ENCODE measurements around the gene ELOVL2.
A peak's percentile ranks its signal among the peaks of the same experiment; 100 is the strongest.
"Not testable (repeated sequence)": the region's sequence is repeated elsewhere in the genome, so short reads cannot be mapped to it uniquely, and the experiment has no call there.

The ELOVL2 gene, protein sequence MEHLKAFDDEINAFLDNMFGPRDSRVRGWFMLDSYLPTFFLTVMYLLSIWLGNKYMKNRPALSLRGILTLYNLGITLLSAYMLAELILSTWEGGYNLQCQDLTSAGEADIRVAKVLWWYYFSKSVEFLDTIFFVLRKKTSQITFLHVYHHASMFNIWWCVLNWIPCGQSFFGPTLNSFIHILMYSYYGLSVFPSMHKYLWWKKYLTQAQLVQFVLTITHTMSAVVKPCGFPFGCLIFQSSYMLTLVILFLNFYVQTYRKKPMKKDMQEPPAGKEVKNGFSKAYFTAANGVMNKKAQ

DNA sequence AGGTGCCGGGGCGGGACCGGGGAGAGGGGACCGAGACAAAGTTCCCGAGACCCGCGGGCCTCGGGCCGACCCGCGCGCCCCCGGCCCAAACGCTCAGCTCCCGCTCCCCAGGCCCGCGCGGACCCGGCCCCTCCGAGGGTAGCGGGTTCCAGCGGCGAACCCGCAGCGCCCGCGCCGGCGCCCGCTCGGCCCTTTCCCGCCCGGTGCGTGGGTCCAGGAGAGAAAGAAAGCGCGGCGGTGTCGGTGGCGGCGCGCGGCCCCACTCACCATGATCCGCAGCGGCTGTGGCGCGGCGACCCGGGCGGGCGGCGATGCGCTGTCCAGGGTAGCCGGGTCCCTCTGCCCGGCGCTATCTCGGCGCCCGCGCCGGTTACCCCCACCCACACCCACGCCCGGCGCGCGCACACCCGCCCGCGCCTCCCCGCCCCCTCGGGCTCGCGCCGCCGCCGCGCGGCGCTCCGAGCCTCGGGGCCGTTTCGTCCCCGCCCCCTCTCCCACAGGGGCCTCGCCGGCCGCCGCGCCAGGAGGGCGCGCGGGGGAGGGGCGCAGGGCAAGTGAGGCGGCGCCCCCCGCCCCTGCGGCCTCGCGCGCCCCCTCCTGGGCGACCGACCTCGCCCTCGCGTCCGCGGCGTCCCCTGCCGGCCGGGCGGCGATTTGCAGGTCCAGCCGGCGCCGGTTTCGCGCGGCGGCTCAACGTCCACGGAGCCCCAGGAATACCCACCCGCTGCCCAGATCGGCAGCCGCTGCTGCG, at the start of gene ELOVL2:
Gene ELOVL2 (minus strand): TSS at position 345 of the 751 bp plus-strand sequence. CDS start 75 bp downstream, at position 270.
- peak in 1 of 3 donors; percentile 29 for DNase-seq (ENCODE audit: low read depth in 3 of 3)

GRCh38 chr6:11093376-11093625, 49.2 kb upstream of the ELOVL2 start:
- no peak for DNase-seq (ENCODE audit: low read depth in 3 of 3)

- DNase-seq (ENCODE audit: low read depth in 3 of 3), result peak in 1 of 3 donors; percentile 15
Measured at GRCh38 chr6:11092668-11093375, 48.7 kb upstream of the ELOVL2 start.

- DNase-seq (ENCODE audit: low read depth in 3 of 3), result not testable (repeated sequence)
Measured at GRCh38 chr6:11091141-11091540, 47.0 kb upstream of the ELOVL2 start.

DNA sequence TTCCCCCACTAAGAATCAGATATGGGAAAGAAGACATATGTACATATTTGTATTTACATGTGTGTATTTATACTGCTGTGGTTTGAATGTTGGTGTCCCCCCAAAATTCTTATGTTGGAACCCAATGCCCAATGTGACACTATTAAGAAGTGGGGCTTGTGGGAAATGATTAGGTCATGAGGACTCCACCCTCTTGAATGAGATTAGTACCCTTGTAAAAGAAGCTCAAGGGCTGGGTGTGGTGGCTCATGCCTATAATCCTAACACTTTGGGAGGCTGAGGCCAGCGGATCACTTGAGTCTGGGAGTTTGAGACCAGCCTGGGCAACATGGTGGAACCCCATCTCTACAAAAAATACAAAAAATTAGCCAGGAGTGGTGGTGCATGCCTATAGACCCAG, 45.6 kb upstream of the ELOVL2 start:
- no peak for DNase-seq (ENCODE audit: low read depth in 3 of 3)

DNA sequence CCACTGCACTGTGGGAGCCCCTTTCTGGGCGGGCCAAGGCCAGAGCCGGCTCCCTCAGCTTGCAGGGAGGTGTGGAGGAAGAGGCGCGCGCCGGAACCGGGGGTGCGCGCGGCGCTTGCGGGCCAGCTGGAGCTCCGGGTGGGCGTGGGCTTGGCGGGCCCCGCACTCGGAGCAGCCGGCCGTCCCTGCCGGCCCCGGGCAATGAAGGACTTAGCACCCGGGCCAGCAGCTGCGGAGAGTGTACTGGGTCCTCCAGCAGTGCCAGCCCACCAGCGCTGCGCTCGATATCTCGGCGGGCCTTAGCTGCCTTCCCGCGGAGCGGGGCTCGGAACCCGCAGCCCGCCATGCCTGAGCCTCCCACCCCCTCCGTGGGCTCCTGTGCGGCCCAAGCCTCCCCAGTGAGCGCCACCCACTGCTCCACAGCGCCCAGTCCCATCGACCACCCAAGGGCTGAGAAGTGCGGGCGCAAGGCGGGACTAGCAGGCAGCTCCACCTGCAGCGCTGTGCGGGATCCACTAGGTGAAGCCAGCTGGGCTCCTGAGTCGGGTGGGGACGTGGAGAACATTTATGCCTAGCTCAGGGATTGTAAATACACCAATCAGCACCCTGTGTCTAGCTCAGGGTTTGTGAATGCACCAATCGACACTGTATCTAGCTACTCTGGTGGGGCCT, 43.2 kb upstream of the ELOVL2 start:
- not testable (repeated sequence) for DNase-seq (ENCODE audit: low read depth in 3 of 3)

GRCh38 chr6:11085758-11086435, 41.8 kb upstream of the ELOVL2 start:
- no peak for DNase-seq (ENCODE audit: low read depth in 3 of 3)

GRCh38 chr6:11083956-11084355, 39.9 kb upstream of the ELOVL2 start:
- no peak for DNase-seq (ENCODE audit: low read depth in 3 of 3)

- no peak for DNase-seq (ENCODE audit: low read depth in 3 of 3)
Measured at GRCh38 chr6:11083491-11083890, 39.4 kb upstream of the ELOVL2 start.

GRCh38 chr6:11080296-11080695, 36.2 kb upstream of the ELOVL2 start:
- DNase-seq (ENCODE audit: low read depth in 3 of 3), result no peak

- no peak for DNase-seq (ENCODE audit: low read depth in 3 of 3)
Measured at GRCh38 chr6:11078266-11078665, 34.2 kb upstream of the ELOVL2 start.

- DNase-seq (ENCODE audit: low read depth in 3 of 3), result no peak
Measured at GRCh38 chr6:11076540-11076939, 32.4 kb upstream of the ELOVL2 start.

GRCh38 chr6:11072101-11072500, 28.0 kb upstream of the ELOVL2 start:
- no peak for DNase-seq (ENCODE audit: low read depth in 3 of 3)

GRCh38 chr6:11069760-11070159, 25.7 kb upstream of the ELOVL2 start:
- DNase-seq (ENCODE audit: low read depth in 3 of 3), result no peak

- DNase-seq (ENCODE audit: low read depth in 3 of 3), result no peak
Measured at GRCh38 chr6:11067348-11067747, 23.2 kb upstream of the ELOVL2 start.

DNA sequence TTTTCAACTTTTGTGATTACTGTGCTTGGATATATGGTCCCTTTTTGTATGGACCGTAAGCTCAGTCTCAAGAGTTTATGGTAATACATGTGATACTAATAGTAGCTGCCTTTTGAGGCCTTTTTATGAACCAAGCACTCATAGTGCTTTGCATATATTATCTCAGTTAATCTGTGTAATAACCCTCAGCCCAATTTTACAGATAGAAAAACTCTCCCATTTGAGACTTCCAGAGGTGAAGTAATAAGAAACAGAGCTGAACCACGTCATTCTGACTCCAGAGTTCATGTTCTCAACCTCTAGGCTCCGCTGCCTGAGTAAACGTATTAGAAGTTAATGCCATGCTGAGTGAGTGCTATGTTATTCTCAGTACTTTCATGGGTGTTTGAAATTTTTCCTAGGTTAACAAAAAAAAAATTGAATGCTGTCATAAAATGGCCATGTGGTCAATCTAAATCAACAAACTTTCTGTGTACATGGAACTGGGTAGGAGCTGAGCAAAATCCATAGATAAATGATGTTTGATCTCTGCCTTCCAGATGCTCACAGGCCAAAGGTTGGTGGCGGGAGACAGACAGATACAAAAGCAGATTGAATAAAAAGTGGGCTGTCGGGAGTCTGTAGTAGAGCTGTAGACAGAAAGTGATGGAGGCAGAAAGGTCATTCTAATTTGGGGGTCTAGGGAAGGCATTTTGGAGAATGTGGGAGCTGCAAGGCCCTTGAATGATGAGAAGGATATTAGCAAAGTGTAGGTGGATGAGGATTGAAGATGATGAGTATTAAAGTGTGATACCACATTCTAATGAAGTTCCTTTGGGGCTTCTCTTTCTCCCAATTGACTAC, 22.6 kb upstream of the ELOVL2 start:
- DNase-seq (ENCODE audit: low read depth in 3 of 3), result no peak

DNA sequence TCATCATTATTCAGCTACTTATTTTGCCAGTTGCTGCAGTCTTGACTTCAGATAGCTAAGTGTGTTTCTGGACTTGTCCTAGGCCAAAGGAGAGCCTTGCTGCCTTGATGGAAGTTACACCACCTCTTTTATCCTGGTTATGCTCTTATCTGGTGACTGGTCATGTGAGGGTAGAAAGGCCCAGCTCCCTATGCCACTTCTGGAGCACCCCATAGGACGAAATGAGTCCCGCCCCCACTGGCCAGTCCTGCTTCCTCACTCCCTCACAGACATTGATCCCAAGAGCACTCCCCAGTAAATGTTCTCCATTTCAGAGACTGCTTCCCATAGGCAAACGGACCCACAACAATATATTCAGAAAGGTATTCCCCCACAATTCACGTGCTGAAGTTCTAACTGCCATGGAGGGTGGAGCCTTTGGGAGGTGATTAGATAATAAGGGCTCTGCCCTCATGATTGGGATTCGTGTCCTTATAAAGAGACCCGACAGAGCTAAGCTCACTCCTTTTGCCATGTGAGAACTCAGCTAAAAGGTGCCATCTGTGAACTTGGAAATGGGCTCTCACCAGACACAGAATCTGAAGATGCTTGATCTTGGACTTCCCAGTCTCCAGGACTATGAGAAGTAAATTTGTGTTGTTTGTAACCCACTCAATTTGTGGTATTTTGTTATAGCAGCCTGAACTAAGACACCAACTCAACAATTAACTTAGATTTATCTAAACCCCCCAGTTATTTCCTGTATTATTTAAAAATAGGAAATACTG, 21.5 kb upstream of the ELOVL2 start:
- no peak for DNase-seq (ENCODE audit: low read depth in 3 of 3)

GRCh38 chr6:11064836-11065235, 20.7 kb upstream of the ELOVL2 start:
- DNase-seq (ENCODE audit: low read depth in 3 of 3), result no peak

GRCh38 chr6:11062715-11063114, 18.6 kb upstream of the ELOVL2 start:
- no peak for DNase-seq (ENCODE audit: low read depth in 3 of 3)

DNA sequence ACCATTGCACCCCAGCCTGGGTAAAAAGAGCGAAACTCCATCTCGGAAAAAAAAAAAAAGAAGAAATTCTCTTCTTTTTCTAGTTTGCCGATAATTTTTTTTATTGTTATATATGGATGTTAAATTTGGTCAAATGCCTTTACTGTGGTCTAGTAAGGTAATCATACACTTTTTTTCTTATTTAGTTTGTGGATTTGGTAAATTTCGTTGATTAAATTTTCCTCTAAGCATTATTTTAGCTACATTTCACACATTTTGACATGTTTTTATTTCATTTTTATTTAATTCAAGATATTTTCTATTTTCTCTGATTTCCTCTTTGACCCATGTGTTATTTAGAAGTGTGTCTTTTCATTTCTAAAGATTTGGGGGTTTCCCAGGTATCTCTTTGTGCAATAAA, 18.0 kb upstream of the ELOVL2 start:
- no peak for DNase-seq (ENCODE audit: low read depth in 3 of 3)
